Tibial nerve (tissue), 4 donors: ENCODE measurements around the gene PRPF18. TPM values are rescaled to one million over a fixed set of nuclear protein-coding genes. Genes with fewer than 3 reads are reported as not detected.
A peak's percentile ranks its signal among the peaks of the same experiment; 100 is the strongest.

Experiments used
- DNase-seq, 2 donors: peaks; one replicate each; pipeline ENCODE4 v3.0.0-alpha.2; 2019; ENCODE audit warnings: low spot score in 2 of 2
- H3K27ac ChIP-seq, 4 donors: fragments of 200-600 bp; sonication (generic) in 3 of 4; one replicate each; pipeline ENCODE4 v1.5.1; 2017 to 2019; ENCODE audit warnings: mild to moderate bottlenecking in 1 of 4
- H3K27me3 ChIP-seq, 2 donors: fragments of 200-600 bp; sonication (generic) in 1 of 2; one replicate each; pipeline versions ENCODE4 v1.5.1 to v1.6.0; 2017 to 2019
- H3K36me3 ChIP-seq, 3 donors: fragments of 200-600 bp; sonication (generic); one replicate each; pipeline ENCODE4 v1.5.1; 2018 to 2019
- H3K4me1 ChIP-seq, 4 donors: fragments of 200-600 bp; sonication (generic) in 3 of 4; one replicate each; pipeline ENCODE4 v1.5.1; 2017 to 2019
- H3K4me3 ChIP-seq, 4 donors: fragments of 200-600 bp; sonication (generic) in 3 of 4; one replicate each; pipeline ENCODE4 v1.5.1; 2017 to 2019; ENCODE audit warnings: mild to moderate bottlenecking in 1 of 4, moderate library complexity in 1 of 4
- H3K9me3 ChIP-seq, 4 donors: fragments of 200-600 bp; sonication (generic) in 3 of 4; one replicate each; pipeline ENCODE4 v1.5.1; 2017 to 2019
- CTCF ChIP-seq, 5 experiments: fragments of 200-600 bp in 3 of 5; fragments of 450-650 bp in 2 of 5; sonication (generic) in 3 of 5; IDR thresholded peaks; one replicate each; pipeline ENCODE4 v1.5.1; 2016 to 2019; ENCODE audit warnings: antibody characterized with exemption in 5 of 5, mild to moderate bottlenecking in 3 of 5, moderate library complexity in 2 of 5
- EP300 ChIP-seq, 2 donors: sonication (generic); formaldehyde crosslinking; IDR thresholded peaks; one replicate each; pipeline ENCODE4 v1.6.1; 2017; ENCODE audit warnings: antibody characterized with exemption in 2 of 2, mild to moderate bottlenecking in 1 of 2
- POLR2A ChIP-seq, 2 donors: fragments of 450-650 bp; IDR thresholded peaks; one replicate each; pipeline ENCODE4 v1.6.1; 2017; ENCODE audit warnings: antibody characterized with exemption in 2 of 2, mild to moderate bottlenecking in 2 of 2, moderate library complexity in 2 of 2
- WGBS, 2 donors: methylation state at CpG; one replicate each; pipeline ENCODE4 v1.1.5; 2018; 5-methylcytosine and 5-hydroxymethylcytosine counted together
- total RNA-seq, 4 donors: library from RNA; depleted of rRNA; stranded (reverse); fragments of >200 nt; gene quantifications; one replicate each; pipeline ENCODE4 v1.1.0, GENCODE V29; 2016

The PRPF18 gene
- total RNA-seq, 4 donors from 2014 or later: 22.9 to 34.3 (median 32.8) TPM

- Histone ChIP-seq H3K4me1 (peaks cover 0 to 28% (median 8%) of the 10 kb centered on the region in 4 donors), H3K27me3 (no peaks in the 10 kb centered on the region), H3K9me3 (no peaks in the 10 kb centered on the region), H3K27ac (no peak overlapping the region), H3K4me3 (no peak overlapping the region), H3K36me3 (peaks cover 0 to 75% (median 0%) of the 10 kb centered on the region in 3 donors)
- no peak for TF ChIP-seq CTCF (IDR thresholded peaks at IDR 0.05)
- no peak for TF ChIP-seq EP300 (IDR thresholded peaks at IDR 0.05)
- no peak for TF ChIP-seq POLR2A (IDR thresholded peaks at IDR 0.05)
- no peak for DNase-seq
- 66 to 70% methylated on average over 10 of the region's 10 CpGs for WGBS, 2 donors
These were observed 71.5 kb downstream of the PRPF18 start for GRCh38 chr10:13658264-13658663.

- Histone ChIP-seq H3K27ac (peak overlapping the region in 2 of 4 donors; percentile 20 to 63), H3K9me3 (no peaks in the 10 kb centered on the region), H3K4me3 (no peak overlapping the region), H3K4me1 (peaks cover 0 to 28% (median 8%) of the 10 kb centered on the region in 4 donors), H3K27me3 (no peaks in the 10 kb centered on the region), H3K36me3 (peaks cover 0 to 75% (median 0%) of the 10 kb centered on the region in 3 donors)
- DNase-seq: no peak
- 71 to 83% methylated on average over 21 of the region's 21 CpGs for WGBS, 2 donors
- TF ChIP-seq POLR2A (IDR thresholded peaks at IDR 0.05) (no peak), EP300 (IDR thresholded peaks at IDR 0.05) (no peak), CTCF (IDR thresholded peaks at IDR 0.05) (no peak)
These were observed 72.3 kb downstream of the PRPF18 start for GRCh38 chr10:13658871-13659685.

GRCh38 chr10:13659887-13660550, 73.3 kb downstream of the PRPF18 start:
- no peak overlapping the region for H3K4me3 ChIP-seq
- no peak for TF ChIP-seq POLR2A (IDR thresholded peaks at IDR 0.05)
- TF ChIP-seq CTCF (IDR thresholded peaks at IDR 0.05): peak; percentile 87 to 95 (median 87)
- TF ChIP-seq EP300 (IDR thresholded peaks at IDR 0.05): peak in 1 of 2 donors; percentile 43
- peak overlapping the region in 3 of 4 donors; percentile 1 to 63 (median 20) for H3K27ac ChIP-seq
- no peaks in the 10 kb centered on the region for H3K9me3 ChIP-seq
- no peaks in the 10 kb centered on the region for H3K27me3 ChIP-seq
- peak; percentile 40 to 70 for DNase-seq
- WGBS, 2 donors: 29 to 32% methylated on average over 19 of the region's 19 CpGs
- peaks cover 0 to 28% (median 8%) of the 10 kb centered on the region in 4 donors for H3K4me1 ChIP-seq
- H3K36me3 ChIP-seq: peaks cover 0 to 74% (median 0%) of the 10 kb centered on the region in 3 donors

- Histone ChIP-seq H3K36me3 (peaks cover 0 to 74% (median 0%) of the 10 kb centered on the region in 3 donors), H3K27ac (peak overlapping the region in 2 of 4 donors; percentile 20 to 63), H3K4me3 (no peak overlapping the region), H3K9me3 (no peaks in the 10 kb centered on the region), H3K4me1 (peaks cover 0 to 28% (median 8%) of the 10 kb centered on the region in 4 donors), H3K27me3 (no peaks in the 10 kb centered on the region)
- no peak for DNase-seq
- 62 to 64% methylated on average over 7 of the region's 7 CpGs for WGBS, 2 donors
- TF ChIP-seq EP300 (IDR thresholded peaks at IDR 0.05): no peak
- no peak for TF ChIP-seq POLR2A (IDR thresholded peaks at IDR 0.05)
- no peak for TF ChIP-seq CTCF (IDR thresholded peaks at IDR 0.05)
These were observed 73.8 kb downstream of the PRPF18 start for GRCh38 chr10:13660551-13660920.

GRCh38 chr10:13661256-13661655, 74.5 kb downstream of the PRPF18 start:
- H3K36me3 ChIP-seq: peaks cover 0 to 76% (median 0%) of the 10 kb centered on the region in 3 donors
- no peak for DNase-seq
- peak overlapping the region in 2 of 4 donors; percentile 19 to 63 for H3K27ac ChIP-seq
- no peaks in the 10 kb centered on the region for H3K9me3 ChIP-seq
- H3K4me1 ChIP-seq: peaks cover 0 to 28% (median 8%) of the 10 kb centered on the region in 4 donors
- 52 to 55% methylated on average over 8 of the region's 8 CpGs for WGBS, 2 donors
- no peaks in the 10 kb centered on the region for H3K27me3 ChIP-seq
- TF ChIP-seq POLR2A (IDR thresholded peaks at IDR 0.05): no peak
- TF ChIP-seq EP300 (IDR thresholded peaks at IDR 0.05): no peak
- TF ChIP-seq CTCF (IDR thresholded peaks at IDR 0.05): no peak
- H3K4me3 ChIP-seq: no peak overlapping the region
